SK-N-SH (cell line): ENCODE data around the gene CCP110. TPM values are rescaled to one million over a fixed set of nuclear protein-coding genes. Genes with fewer than 3 reads are reported as not detected.

Experiments used
- CTCF ChIA-PET: fragments of 300-600, 350-600 bp; formaldehyde crosslinking; extraction: SDS; loops from one replicate; lab custom pipeline; 2021; lab: Yijun Ruan, JAX
- POLR2A ChIA-PET: fragments of 350-600 bp; sonication (Branson Sonifier 250); formaldehyde crosslinking; extraction: SDS; loops from one replicate; lab custom pipeline; 2020; ENCODE audit warnings: antibody characterized with exemption, inconsistent platforms; lab: Yijun Ruan, JAX
- DNase-seq: peaks from one replicate; pipeline ENCODE4 v3.0.0; 2012
- H2AFZ ChIP-seq: fragments of 200-600 bp; sonication (generic); 2 replicates; pipeline ENCODE4 v1.8.1; 2016; ENCODE audit warnings: antibody characterized with exemption, mild to moderate bottlenecking, low read depth
- H3F3A ChIP-seq: fragments of 200-600 bp; sonication (generic); replicated peaks from 2 replicates; pipeline ENCODE3; 2016; ENCODE audit warnings: antibody characterized with exemption, mild to moderate bottlenecking; ENCODE audit not compliant: insufficient read depth
- H3K27ac ChIP-seq, 2 experiments: fragments of 200-500 bp in 1 of 2; fragments of 200-600 bp in 1 of 2; sonication (Bioruptor generic) in 1 of 2; sonication (generic), shearing (Covaris generic) in 1 of 2; 2 replicates each; pipeline versions ENCODE4 v1.5.1 to v1.6.1; 2014 to 2016; ENCODE audit warnings: low read depth in 2 of 2, inconsistent platforms in 1 of 2, low read length in 1 of 2, mild to moderate bottlenecking in 1 of 2, mixed read lengths in 1 of 2
- H3K27me3 ChIP-seq: fragments of 200-600 bp; sonication (generic), shearing (Covaris generic); 2 replicates; pipeline ENCODE4 v1.6.1; 2016; ENCODE audit warnings: mixed run types; ENCODE audit not compliant: insufficient read depth
- H3K36me3 ChIP-seq, 2 experiments: fragments of 200-500 bp in 1 of 2; fragments of 200-600 bp in 1 of 2; sonication (Bioruptor generic) in 1 of 2; sonication (generic) in 1 of 2; replicated peaks in 1 of 2; 2 replicates each; pipeline versions ENCODE3 to v1.5.1; 2014 to 2016; ENCODE audit warnings: low read length in 1 of 2, mild to moderate bottlenecking in 1 of 2; ENCODE audit not compliant: insufficient read depth in 2 of 2, control insufficient read depth in 1 of 2
- H3K4me1 ChIP-seq, 2 experiments: fragments of 200-500 bp in 1 of 2; fragments of 200-600 bp in 1 of 2; sonication (Bioruptor generic) in 1 of 2; sonication (generic), shearing (Covaris generic) in 1 of 2; 2 replicates each; pipeline versions ENCODE4 v1.5.1 to v1.6.1; 2014 to 2016; ENCODE audit warnings: low read depth in 1 of 2, low read length in 1 of 2, mixed run types in 1 of 2; ENCODE audit not compliant: insufficient read depth in 2 of 2, control insufficient read depth in 1 of 2
- H3K4me2 ChIP-seq: fragments of 200-600 bp; sonication (generic), shearing (Covaris generic); 2 replicates; pipeline ENCODE4 v1.6.1; 2017; ENCODE audit warnings: mixed run types
- H3K4me3 ChIP-seq, 2 experiments: fragments of 200-500 bp in 1 of 2; fragments of 200-600 bp in 1 of 2; sonication (Bioruptor generic) in 1 of 2; sonication (generic), shearing (Covaris generic) in 1 of 2; 2 replicates each; pipeline versions ENCODE4 v1.5.1 to v1.8.1; 2014 to 2016; ENCODE audit warnings: low read depth in 2 of 2, inconsistent platforms in 1 of 2, low read length in 1 of 2, mild to moderate bottlenecking in 1 of 2, mixed read lengths in 1 of 2, moderate library complexity in 1 of 2
- H3K79me2 ChIP-seq: fragments of 200-600 bp; sonication (generic); 2 replicates; pipeline ENCODE4 v1.8.1; 2017; ENCODE audit warnings: mild to moderate bottlenecking; ENCODE audit not compliant: insufficient read depth
- H3K9ac ChIP-seq: fragments of 200-600 bp; sonication (generic); 2 replicates; pipeline ENCODE4 v1.6.1; 2017; ENCODE audit warnings: mixed run types
- H3K9me2 ChIP-seq: fragments of 200-600 bp; sonication (generic); 2 replicates; pipeline ENCODE4 v1.6.1; 2017; ENCODE audit warnings: mixed run types
- H3K9me3 ChIP-seq: fragments of 200-600 bp; sonication (generic); 2 replicates; pipeline ENCODE4 v1.6.1; 2017; ENCODE audit warnings: mixed run types, mild to moderate bottlenecking, moderate library complexity
- H4K20me1 ChIP-seq: fragments of 200-600 bp; sonication (generic); 2 replicates; pipeline ENCODE4 v1.6.1; 2017; ENCODE audit warnings: mild to moderate bottlenecking, mixed run types; ENCODE audit not compliant: insufficient read depth
- CHD2 ChIP-seq: fragments of 150-350 bp; IDR thresholded peaks from 2 replicates; pipeline ENCODE4 v1.6.1; 2018; ENCODE audit warnings: low read length; ENCODE audit not compliant: partially characterized antibody
- ELF1 ChIP-seq: IDR thresholded peaks from 2 replicates; pipeline ENCODE4 v1.4.0; 2012
- EZH2phosphoT487 ChIP-seq: fragments of 200-600 bp; sonication (generic); IDR thresholded peaks from 2 replicates; pipeline ENCODE4 v1.6.1; 2017; ENCODE audit warnings: low read depth, mixed run types, mild to moderate bottlenecking, antibody characterized with exemption, moderate library complexity, borderline replicate concordance
- IRF3 ChIP-seq: fragments of 150-350 bp; IDR thresholded peaks from 2 replicates; pipeline ENCODE4 v1.6.1; 2016; ENCODE audit warnings: mild to moderate bottlenecking, low read depth, low read length
- JUND ChIP-seq: IDR thresholded peaks from 2 replicates; pipeline ENCODE4 v1.4.0; 2012
- MAX ChIP-seq: IDR thresholded peaks from 2 replicates; pipeline ENCODE4 v1.4.0; 2012; ENCODE audit warnings: low read depth
- MEF2A ChIP-seq: IDR thresholded peaks from 2 replicates; pipeline ENCODE4 v1.4.0; 2012; ENCODE audit warnings: low read depth, borderline replicate concordance
- MXI1 ChIP-seq: IDR thresholded peaks from 2 replicates; pipeline ENCODE4 v1.6.1; 2012; ENCODE audit warnings: mild to moderate bottlenecking, low read depth, low read length, improper control_type of control experiment
- RAD21 ChIP-seq: IDR thresholded peaks from 2 replicates; pipeline ENCODE4 v1.6.1; 2012; ENCODE audit warnings: mild to moderate bottlenecking, low read length
- REST ChIP-seq: IDR thresholded peaks from 2 replicates; pipeline ENCODE4 v1.6.1; 2012; ENCODE audit warnings: mild to moderate bottlenecking, low read depth, low read length, moderate library complexity
- RFX5 ChIP-seq: IDR thresholded peaks from 2 replicates; pipeline ENCODE4 v1.6.1; 2012; ENCODE audit warnings: mild to moderate bottlenecking, improper control_type of control experiment, low read length
- RXRA ChIP-seq: IDR thresholded peaks from 2 replicates; pipeline ENCODE4 v1.4.0; 2012; ENCODE audit warnings: low read depth, mild to moderate bottlenecking, borderline replicate concordance
- TAF1 ChIP-seq: IDR thresholded peaks from 2 replicates; pipeline ENCODE4 v1.6.1; 2012; ENCODE audit warnings: low read depth, mild to moderate bottlenecking, low read length, moderate library complexity, borderline replicate concordance
- TEAD4 ChIP-seq: IDR thresholded peaks from 2 replicates; pipeline ENCODE4 v1.4.0; 2012; ENCODE audit warnings: mild to moderate bottlenecking, borderline replicate concordance; ENCODE audit not compliant: insufficient read depth
- USF1 ChIP-seq: IDR thresholded peaks from 2 replicates; pipeline ENCODE4 v1.4.0; 2012; ENCODE audit warnings: low read depth, borderline replicate concordance
- ZBTB33 ChIP-seq: IDR thresholded peaks from 2 replicates; pipeline ENCODE4 v1.4.0; 2012; ENCODE audit warnings: low read depth, borderline replicate concordance
- WGBS: methylation state at CpG from one replicate; pipeline ENCODE4 v1.1.6; 2017; ENCODE audit warnings: low lambda C conversion rate; 5-methylcytosine and 5-hydroxymethylcytosine counted together
- polyA plus RNA-seq, 3 experiments: library from polyadenylated mRNA; depleted of rRNA; stranded (reverse); fragments of >200 nt; gene quantifications; 2 replicates each; pipeline ENCODE4 v1.2.3, GENCODE V29; 2012

The CCP110 gene
- polyA plus RNA-seq, 1 of the 3 experiments (the other 2 are of a cell fraction), result 5.4 TPM

- no peak for TF ChIP-seq MXI1
Measured at GRCh38 chr16:19512297-19512696, 11.4 kb upstream of the CCP110 start (continued).

- no peaks in the 10 kb centered on the region for H3K27me3 ChIP-seq
- H2AFZ ChIP-seq, result no peak overlapping the region
- CTCF ChIA-PET, result interaction anchor here (1.0 to 5.4 kb wide), 3 partner anchors 10 to 42 kb away, joined by 3 to 26 read pairs (median 3); partner anchors contain the start of gene VPS35L
- no peaks in the 10 kb centered on the region for H3K9me2 ChIP-seq
- no peak overlapping the region for H3K4me2 ChIP-seq
- DNase-seq, result no peak
- H3K79me2 ChIP-seq, result peaks cover 14% of the 10 kb centered on the region; the same call in 1 of the 2 replicates
- H3K9ac ChIP-seq, result no peak overlapping the region
- TF ChIP-seq EZH2phosphoT487, result no peak
- no peak for TF ChIP-seq JUND
- TF ChIP-seq, all 33 proteins: peak for 0
- over 99% methylated on average over 4 of the region's 4 CpGs for WGBS
- Histone ChIP-seq H3K36me3 (peaks cover 51 to 69% of the 10 kb centered on the region in 2 experiments), H4K20me1 (no peaks in the 10 kb centered on the region), H3F3A (peaks cover 5% of the 10 kb centered on the region), H3K9me3 (no peaks in the 10 kb centered on the region), H3K4me1 (peaks cover 0 to 2% of the 10 kb centered on the region in 2 experiments; a peak in 1 of 4 replicates), H3K4me3 (no peak overlapping the region), H3K27ac (no peak overlapping the region)
- POLR2A ChIA-PET, result no interaction called here
Measured at GRCh38 chr16:19513377-19514053, 10.2 kb upstream of the CCP110 start.

GRCh38 chr16:19515757-19516156 lies 8.0 kb upstream of the CCP110 start:
- 97% methylated on average over 2 of the region's 2 CpGs for WGBS
- Histone ChIP-seq H3K27me3 (no peaks in the 10 kb centered on the region), H3K79me2 (peaks cover 37% of the 10 kb centered on the region), H4K20me1 (no peaks in the 10 kb centered on the region), H3K9ac (no peak overlapping the region), H3K9me2 (no peaks in the 10 kb centered on the region), H3K4me3 (no peak overlapping the region), H3K9me3 (no peaks in the 10 kb centered on the region), H3F3A (peaks cover 5% of the 10 kb centered on the region), H2AFZ (no peak overlapping the region), H3K36me3 (peaks cover 36 to 54% of the 10 kb centered on the region in 2 experiments), H3K27ac (no peak overlapping the region), H3K4me1 (peaks cover 0 to 8% of the 10 kb centered on the region in 2 experiments; a peak in 3 of 4 replicates), H3K4me2 (no peak overlapping the region)
- DNase-seq, result no peak
- CTCF ChIA-PET, result interaction anchor here (0.9 to 5.4 kb wide), 5 partner anchors 13 to 151 kb away, joined by 3 to 26 read pairs (median 3); no protein-coding TSS in a partner anchor
- POLR2A ChIA-PET, result no interaction called here
- TF ChIP-seq RAD21, result no peak
- TF ChIP-seq USF1, result no peak
- no peak for TF ChIP-seq RFX5
- TF ChIP-seq ELF1, result no peak
- no peak for TF ChIP-seq ZBTB33
- no peak for TF ChIP-seq EZH2phosphoT487
- no peak for TF ChIP-seq TAF1
- TF ChIP-seq MAX, result no peak
- no peak for TF ChIP-seq TEAD4
- TF ChIP-seq CHD2, result no peak
- TF ChIP-seq MEF2A, result no peak
- TF ChIP-seq IRF3, result no peak
- TF ChIP-seq REST, result no peak
- TF ChIP-seq RXRA, result no peak
